BJ (cell line): ENCODE data around the gene CISD2. TPM values are rescaled to one million over a fixed set of nuclear protein-coding genes. Genes with fewer than 3 reads are reported as not detected.
"Not testable (repeated sequence)": the region's sequence is repeated elsewhere in the genome, so short reads cannot be mapped to it uniquely, and the experiment has no call there.

Source experiments
- CTCF ChIA-PET: fragments of 350-600 bp; formaldehyde crosslinking; extraction: SDS; loops from one replicate; lab custom pipeline; 2021; ENCODE audit warnings: antibody characterized with exemption, inconsistent platforms; lab: Yijun Ruan, JAX
- POLR2A ChIA-PET: fragments of 300-600 bp; sonication (Branson Sonifier 250); formaldehyde crosslinking; extraction: SDS; loops from one replicate; lab custom pipeline; 2021; ENCODE audit warnings: antibody characterized with exemption; lab: Charles Lee
- DNase-seq: peaks from one replicate; pipeline ENCODE4 v3.0.0-alpha.2; 2011; ENCODE audit warnings: low read depth
- H3K27me3 ChIP-seq: 2 replicates; pipeline ENCODE4 v1.6.0; 2011; ENCODE audit warnings: low read length; ENCODE audit not compliant: control insufficient read depth, insufficient read depth
- H3K36me3 ChIP-seq: 2 replicates; pipeline ENCODE4 v1.5.1; 2011; ENCODE audit warnings: low read length; ENCODE audit not compliant: control insufficient read depth, insufficient read depth
- H3K4me3 ChIP-seq: 2 replicates; pipeline ENCODE4 v1.5.1; 2011; ENCODE audit warnings: low read depth, mild to moderate bottlenecking, control low read depth, low read length
- polyA minus RNA-seq: library from RNA; depleted of rRNA, polyadenylated mRNA; stranded (reverse); fragments of >200 nt; gene quantifications from 2 replicates; pipeline ENCODE4 v1.2.3, GENCODE V29; 2011; rRNA and poly(A)+ RNA removed
- polyA plus RNA-seq: library from polyadenylated mRNA; depleted of rRNA; stranded (reverse); fragments of >200 nt; gene quantifications from 2 replicates; pipeline ENCODE4 v1.2.3, GENCODE V29; 2011; rRNA removed
- TF ChIP-seq, protein P1 (sequence below): IDR thresholded peaks from 2 replicates; pipeline ENCODE4 v1.5.1; 2011; ENCODE audit warnings: low read depth, mild to moderate bottlenecking, control low read depth, inconsistent platforms, low read length, moderate library complexity; ENCODE audit not compliant: insufficient read depth

The CISD2 gene, protein sequence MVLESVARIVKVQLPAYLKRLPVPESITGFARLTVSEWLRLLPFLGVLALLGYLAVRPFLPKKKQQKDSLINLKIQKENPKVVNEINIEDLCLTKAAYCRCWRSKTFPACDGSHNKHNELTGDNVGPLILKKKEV
- polyA plus RNA-seq: 23.0 and 32.2 TPM in 2 replicates
- 8.4 and 12.3 TPM in 2 replicates for polyA minus RNA-seq

DNA sequence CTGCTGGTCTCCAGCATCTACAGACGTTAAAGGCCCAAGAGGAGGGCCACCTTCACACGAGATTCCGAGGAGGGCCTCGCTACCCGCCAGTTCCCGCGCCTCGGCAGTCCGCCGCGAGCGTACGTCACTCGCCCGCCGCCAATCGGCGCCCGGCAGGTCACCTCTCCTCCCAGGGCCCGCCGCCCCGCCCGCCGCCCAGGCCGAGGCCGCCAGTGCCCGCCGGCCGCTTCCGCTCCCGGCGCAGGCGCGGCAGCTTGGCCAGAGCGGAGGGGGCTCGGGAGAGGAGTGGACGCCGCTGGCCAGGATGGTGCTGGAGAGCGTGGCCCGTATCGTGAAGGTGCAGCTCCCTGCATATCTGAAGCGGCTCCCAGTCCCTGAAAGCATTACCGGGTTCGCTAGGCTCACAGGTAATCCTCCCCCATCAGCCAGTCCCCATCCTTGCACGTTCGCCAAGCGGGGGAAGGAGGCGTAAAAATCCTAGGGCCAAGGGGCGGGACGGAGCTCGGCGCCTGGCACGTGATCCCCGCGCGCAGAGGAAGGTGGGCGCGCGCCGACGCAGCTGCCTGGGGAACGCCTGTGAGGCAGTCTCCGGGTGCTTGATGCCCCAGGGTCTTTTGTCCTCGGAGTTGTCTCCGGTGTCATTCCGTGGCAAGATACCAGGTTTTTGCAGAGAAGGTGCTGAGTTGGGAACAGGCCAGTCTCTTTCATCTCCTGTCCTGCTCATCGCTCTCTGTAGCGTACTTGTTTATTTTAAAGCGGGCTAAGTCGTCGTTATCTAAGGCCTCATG is at the start of gene CISD2:
CISD2 (plus strand) TSS at position 212 of the 788 bp plus-strand sequence; CDS start at position 305, 93 bp downstream.
- Histone ChIP-seq H3K4me3 (peak within 1 kb of the TSS; percentile 69), H3K27me3 (no peaks in the 10 kb centered on the region), H3K36me3 (no peaks in the 10 kb centered on the region)
- ChIA-PET CTCF (interaction anchor here (1.2 to 2.1 kb wide), 3 partner anchors 30 to 248 kb away, joined by 4 to 8 read pairs (median 4); partner anchors contain the start of gene UBE2D3), POLR2A (interaction anchor here (0.6 to 1.0 kb wide), 2 partner anchors 41 to 326 kb away, joined by 3 to 10 read pairs; partner anchors contain the start of gene UBE2D3)
- peak; percentile 48 for DNase-seq
- TF ChIP-seq, protein P1, sequence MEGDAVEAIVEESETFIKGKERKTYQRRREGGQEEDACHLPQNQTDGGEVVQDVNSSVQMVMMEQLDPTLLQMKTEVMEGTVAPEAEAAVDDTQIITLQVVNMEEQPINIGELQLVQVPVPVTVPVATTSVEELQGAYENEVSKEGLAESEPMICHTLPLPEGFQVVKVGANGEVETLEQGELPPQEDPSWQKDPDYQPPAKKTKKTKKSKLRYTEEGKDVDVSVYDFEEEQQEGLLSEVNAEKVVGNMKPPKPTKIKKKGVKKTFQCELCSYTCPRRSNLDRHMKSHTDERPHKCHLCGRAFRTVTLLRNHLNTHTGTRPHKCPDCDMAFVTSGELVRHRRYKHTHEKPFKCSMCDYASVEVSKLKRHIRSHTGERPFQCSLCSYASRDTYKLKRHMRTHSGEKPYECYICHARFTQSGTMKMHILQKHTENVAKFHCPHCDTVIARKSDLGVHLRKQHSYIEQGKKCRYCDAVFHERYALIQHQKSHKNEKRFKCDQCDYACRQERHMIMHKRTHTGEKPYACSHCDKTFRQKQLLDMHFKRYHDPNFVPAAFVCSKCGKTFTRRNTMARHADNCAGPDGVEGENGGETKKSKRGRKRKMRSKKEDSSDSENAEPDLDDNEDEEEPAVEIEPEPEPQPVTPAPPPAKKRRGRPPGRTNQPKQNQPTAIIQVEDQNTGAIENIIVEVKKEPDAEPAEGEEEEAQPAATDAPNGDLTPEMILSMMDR: no peak

DNA sequence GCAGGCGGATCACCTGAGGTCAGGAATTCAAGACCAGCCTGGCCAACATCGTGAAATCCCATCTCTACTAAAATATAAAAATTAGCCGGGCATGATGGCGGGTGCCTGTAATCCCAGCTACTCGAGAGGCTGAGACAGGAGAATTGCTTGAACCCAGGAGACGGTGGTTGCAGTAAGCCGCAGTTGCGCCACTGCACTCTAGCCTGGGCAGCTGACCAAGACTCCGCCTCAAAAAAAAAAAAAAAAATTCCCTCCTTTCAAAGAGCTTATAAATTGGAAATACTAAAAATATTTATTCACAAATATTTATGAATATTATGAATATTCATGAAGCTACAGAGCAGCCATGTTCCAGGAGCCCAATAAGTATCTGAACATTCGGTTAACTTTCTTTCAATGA is 49.7 kb upstream of the CISD2 start:
- POLR2A ChIA-PET, H3K27me3 ChIP-seq, H3K36me3 ChIP-seq, H3K4me3 ChIP-seq, DNase-seq: not testable (repeated sequence)
- CTCF ChIA-PET: interaction anchor here (1.0 kb wide), 1 partner anchor 33 kb away, joined by 3 read pairs; no protein-coding TSS in a partner anchor

DNA sequence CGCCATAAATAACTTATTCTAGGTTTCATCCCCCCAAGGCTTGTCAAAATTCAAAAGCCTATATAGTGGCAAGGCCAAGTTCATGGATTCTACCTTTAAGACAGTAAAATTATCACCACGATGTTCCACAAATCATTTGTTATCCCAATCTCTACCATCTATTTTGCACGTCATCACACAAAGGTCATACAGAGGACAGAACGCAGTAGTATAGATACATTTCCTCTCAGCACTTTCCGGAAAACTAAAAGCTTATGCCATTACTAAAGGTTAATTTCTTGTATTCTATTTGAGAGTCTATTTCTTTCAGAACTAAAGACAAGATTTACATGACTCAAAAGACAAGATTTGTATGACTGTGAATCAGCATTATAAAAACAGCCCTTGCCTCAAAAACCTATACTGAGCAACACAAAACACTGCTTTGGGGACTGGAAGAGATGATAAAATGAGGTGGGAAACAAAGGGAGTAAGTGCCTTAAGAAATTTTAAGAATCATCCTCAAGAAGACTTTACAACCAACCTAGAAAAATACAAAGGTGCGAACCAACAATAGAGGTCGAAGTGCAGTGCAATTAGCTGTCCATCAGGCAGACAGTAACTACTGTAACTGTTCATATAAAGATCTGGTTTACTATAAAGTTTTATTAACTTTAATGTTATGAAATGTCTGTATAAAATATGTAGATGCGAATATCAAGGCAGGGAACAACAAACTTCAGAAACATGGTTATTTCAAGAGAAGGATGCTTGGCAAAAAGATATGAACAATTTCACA is 49.0 kb upstream of the CISD2 start:
- TF ChIP-seq, protein P1: no peak
- DNase-seq: no peak
- no peaks in the 10 kb centered on the region for H3K27me3 ChIP-seq
- peaks cover 1% of the 10 kb centered on the region; the same call in 1 of the 2 replicates for H3K36me3 ChIP-seq
- ChIA-PET POLR2A (no interaction called here), CTCF (interaction anchor here (1.0 kb wide), 1 partner anchor 33 kb away, joined by 3 read pairs; no protein-coding TSS in a partner anchor)
- no peak overlapping the region for H3K4me3 ChIP-seq

DNA sequence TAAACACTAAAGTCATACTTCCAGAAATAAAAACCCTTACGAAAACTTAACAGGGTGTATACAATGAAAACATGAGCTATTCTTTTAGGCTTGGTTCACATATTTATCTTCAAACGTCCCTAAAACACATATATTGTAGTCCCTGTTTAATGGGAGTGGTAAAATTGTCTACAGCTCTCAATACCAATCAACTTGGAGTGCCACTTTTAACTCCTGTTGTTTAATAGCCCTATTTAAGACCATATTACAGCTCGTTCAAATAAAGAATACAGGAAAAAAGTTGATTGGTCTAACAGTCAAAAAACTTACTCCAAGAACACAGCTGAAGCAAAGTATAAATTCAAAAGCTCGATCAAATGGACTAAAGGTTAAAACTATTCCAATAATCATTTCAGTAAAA is 45.3 kb upstream of the CISD2 start:
- peaks cover 1% of the 10 kb centered on the region; the same call in 1 of the 2 replicates for H3K36me3 ChIP-seq
- peak overlapping the region; percentile 70 for H3K4me3 ChIP-seq
- DNase-seq: no peak
- ChIA-PET POLR2A (no interaction called here), CTCF (interaction anchor here (1.4 to 1.8 kb wide), 2 partner anchors 12 to 228 kb away, joined by 3 to 9 read pairs; no protein-coding TSS in a partner anchor)
- H3K27me3 ChIP-seq: no peaks in the 10 kb centered on the region
- TF ChIP-seq, protein P1: no peak

DNA sequence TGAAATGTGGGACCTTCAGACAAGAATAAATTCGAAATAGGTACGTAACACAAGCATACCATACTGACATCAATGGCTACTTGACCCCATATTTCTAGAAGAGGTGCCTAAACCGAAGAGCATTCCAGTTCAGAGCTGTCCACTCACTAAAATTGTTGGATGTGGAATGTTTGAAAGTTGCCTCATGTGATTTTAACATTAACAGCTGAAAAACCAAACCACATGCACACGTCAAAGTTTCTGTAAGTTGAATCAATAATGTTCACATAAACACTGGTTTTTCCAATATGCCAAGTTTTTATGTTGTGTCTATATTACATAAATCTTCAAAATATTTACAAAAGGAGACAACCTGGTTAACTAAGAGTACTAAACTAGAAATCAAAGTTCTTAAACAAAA is 44.9 kb upstream of the CISD2 start:
- ChIA-PET POLR2A (no interaction called here), CTCF (interaction anchor here (0.9 to 1.8 kb wide), 3 partner anchors 12 to 20 kb away, joined by 3 to 9 read pairs (median 3); no protein-coding TSS in a partner anchor)
- Histone ChIP-seq H3K27me3 (no peaks in the 10 kb centered on the region), H3K36me3 (peaks cover 1% of the 10 kb centered on the region; the same call in 1 of the 2 replicates), H3K4me3 (peak overlapping the region; percentile 70)
- TF ChIP-seq, protein P1: no peak
- no peak for DNase-seq
